AG09319 (cell line): ENCODE measurements around the gene SCARF1.

ENCODE experiments used
- DNase-seq: peaks from one replicate; pipeline ENCODE4 v3.0.0-alpha.2; 2010; ENCODE audit warnings: low read depth; ENCODE audit errors: extremely low read depth
- TF ChIP-seq, protein P1 (sequence below): IDR thresholded peaks from 2 replicates; pipeline ENCODE4 v1.5.1; 2011; ENCODE audit warnings: low read depth, mild to moderate bottlenecking, inconsistent platforms, low read length, moderate library complexity

Gene SCARF1

DNA sequence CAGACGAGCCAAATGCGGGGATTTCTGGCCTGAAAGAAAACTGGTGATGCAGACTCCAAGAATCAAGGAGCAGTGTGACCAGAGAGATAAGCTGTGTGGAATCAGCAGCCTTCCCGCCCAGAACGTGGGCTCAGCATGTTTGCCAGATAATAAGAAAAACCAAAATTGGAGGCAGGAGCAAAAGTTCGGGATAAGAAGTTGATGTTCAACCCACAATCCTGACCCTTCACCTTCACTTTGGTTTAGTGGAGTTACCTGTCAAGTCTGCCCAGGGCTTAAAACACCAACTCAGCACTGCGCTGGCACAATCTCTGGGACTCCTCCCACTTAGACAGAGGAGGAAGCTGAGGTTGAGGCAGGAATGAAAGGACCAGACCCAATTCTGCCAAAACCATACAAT is 20.0 kb downstream of the SCARF1 start:
- no peak for DNase-seq
- TF ChIP-seq, protein P1, sequence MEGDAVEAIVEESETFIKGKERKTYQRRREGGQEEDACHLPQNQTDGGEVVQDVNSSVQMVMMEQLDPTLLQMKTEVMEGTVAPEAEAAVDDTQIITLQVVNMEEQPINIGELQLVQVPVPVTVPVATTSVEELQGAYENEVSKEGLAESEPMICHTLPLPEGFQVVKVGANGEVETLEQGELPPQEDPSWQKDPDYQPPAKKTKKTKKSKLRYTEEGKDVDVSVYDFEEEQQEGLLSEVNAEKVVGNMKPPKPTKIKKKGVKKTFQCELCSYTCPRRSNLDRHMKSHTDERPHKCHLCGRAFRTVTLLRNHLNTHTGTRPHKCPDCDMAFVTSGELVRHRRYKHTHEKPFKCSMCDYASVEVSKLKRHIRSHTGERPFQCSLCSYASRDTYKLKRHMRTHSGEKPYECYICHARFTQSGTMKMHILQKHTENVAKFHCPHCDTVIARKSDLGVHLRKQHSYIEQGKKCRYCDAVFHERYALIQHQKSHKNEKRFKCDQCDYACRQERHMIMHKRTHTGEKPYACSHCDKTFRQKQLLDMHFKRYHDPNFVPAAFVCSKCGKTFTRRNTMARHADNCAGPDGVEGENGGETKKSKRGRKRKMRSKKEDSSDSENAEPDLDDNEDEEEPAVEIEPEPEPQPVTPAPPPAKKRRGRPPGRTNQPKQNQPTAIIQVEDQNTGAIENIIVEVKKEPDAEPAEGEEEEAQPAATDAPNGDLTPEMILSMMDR: no peak

DNA sequence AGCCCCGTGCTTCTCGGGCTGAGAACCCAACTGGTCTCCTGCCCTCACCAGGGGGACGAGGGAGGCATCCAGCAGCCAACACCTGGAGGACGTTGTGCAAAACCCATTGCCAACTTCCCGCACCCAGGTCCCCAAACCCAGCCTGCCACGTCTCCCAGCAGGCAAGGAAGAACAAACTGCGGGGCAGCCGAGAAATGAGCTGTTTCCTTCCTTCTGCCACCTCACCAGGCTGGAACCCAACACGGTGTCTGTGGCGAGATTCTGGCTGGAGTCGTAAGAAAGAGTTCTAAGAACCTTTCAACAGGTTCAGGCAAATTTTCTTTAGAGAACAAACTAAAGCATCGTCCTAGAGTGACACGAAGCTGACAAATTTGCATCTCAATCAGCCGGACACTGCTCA is 20.5 kb downstream of the SCARF1 start:
- TF ChIP-seq, protein P1: no peak
- no peak for DNase-seq

DNA sequence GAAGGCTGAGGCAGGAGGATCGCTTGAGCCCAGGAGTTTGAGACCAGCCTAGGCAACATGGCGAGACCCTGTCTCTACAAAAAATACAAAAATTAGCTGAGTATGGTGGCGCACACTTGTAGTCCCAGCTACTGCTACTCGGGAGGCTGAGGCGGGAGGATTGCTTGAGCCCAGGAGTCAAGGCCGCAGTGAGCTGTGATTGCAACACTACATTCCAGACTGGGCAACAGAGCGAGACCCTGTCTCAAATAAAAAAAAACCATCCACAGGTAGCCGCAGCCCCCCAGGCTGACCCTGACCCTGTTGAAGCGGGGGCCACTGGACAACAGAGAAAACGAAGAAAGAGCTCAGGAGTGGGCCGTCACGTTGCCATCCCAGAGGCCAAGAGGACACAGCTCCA is 20.9 kb downstream of the SCARF1 start:
- TF ChIP-seq, protein P1: no peak
- DNase-seq: no peak

DNA sequence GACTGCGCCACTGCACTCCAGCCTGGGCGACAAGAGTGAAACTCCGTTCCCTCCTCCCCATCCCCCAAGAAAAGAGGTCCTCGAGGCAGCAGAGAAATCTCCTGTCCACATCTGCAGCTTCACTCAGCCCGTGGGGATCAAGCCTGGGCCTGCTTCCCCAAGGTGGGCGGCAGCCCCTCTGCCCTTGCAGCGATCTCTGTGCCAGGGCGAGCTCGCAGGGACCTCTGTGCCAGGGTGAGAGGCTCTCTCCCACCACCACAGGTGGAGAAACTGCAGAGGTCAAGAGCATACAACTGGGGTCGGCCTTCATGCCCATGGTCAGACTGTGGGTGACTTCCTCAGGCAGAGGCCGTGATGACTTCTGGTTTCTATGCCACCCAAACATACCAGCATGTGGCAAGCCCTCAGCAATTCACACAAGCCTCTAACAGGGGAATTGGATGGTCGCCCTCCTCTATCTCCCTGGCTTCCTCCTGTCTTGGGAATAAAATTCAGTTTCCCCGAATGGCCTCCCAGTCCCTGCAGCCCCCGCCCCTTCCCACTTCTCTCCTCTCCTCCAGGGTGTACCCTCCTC is 22.4 kb downstream of the SCARF1 start:
- TF ChIP-seq, protein P1: no peak

DNA sequence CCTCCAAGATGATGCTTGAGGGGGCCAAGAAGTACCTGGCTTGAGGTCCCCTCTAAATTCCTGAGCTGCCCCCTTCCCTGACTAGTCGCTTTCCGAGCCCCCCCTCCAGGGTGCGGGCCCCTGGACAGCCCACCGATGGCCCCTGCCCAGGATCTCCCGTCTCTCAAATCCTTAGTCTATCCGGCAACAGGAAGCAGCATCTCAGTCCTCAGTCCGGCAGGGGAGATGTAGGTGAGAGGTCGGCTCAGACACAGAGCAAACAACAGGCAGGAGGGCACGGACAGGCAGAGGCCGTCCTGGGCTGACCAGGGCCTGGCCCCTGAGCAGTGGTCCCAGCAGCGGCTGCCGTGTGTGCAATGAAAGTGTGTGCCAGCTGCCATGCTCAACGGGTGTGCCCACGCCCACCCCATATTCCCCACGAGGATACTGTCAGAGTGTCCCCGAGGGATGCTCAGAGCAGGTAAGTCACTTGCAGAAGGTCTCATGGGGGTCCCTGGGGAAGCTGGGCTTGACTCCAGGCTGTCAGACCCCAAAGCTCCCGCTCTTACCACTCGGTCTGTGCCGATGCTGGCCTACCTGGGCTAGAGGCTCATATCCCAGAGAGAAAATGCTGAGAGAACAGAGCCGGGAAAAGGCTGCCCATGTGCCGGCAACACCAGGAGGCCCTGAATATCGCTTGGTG is 24.1 kb downstream of the SCARF1 start:
- DNase-seq: no peak
- TF ChIP-seq, protein P1: no peak

More for the DNA sequence above, 22.4 kb downstream of the SCARF1 start:
- DNase-seq: no peak

DNA sequence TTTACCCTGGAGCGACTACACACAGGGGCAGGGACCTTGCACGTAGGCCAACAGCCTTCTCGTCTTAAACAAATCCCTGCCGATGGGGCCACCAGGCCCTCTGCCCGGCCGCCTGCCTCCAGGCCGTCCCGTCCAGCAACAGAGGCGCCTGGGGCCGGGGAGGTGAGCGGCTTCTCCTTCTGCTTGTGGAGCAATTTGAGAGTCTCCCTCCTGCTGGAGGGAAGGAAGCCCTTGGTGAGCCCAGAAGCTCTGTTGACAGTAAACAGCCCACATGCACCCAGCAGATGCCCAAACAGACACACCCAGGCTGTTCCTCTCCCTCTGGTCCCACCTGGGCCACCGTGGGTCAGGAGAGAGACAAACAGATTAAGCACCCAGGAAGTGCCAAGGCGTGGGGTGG is 25.0 kb downstream of the SCARF1 start:
- TF ChIP-seq, protein P1: no peak
- DNase-seq: no peak

DNA sequence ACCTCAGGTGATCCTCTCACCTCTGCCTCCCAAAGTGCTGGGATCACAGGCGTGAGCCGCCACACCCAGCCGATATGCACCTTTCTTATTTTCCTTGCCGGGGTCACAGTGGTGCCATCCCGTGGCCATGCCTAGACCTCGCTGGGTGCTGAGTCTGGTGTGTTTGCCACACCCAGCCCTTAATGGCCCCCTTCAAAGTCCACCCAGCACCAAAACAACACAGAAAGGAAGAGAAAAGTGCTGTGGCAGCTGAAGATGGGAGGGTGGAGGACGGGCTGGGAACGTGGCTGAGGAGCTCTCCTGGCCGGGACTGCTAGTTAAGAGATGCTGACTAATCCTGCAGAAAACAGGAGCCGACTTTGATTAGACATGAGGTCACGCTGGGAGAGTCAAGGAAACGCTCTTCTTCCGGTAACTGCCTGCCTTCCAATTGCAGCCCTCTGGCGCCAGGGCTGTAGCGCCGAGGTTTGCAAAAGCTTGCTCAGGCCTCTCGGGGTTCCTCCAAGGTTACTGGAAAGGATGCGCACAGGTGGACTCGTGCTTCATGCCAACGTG is 27.8 kb downstream of the SCARF1 start:
- DNase-seq: peak; percentile 54
- TF ChIP-seq, protein P1: peak; percentile 0
